Fibroblast of lung (primary cell): ENCODE data around the gene ZBTB22. TPM values are rescaled to one million over a fixed set of nuclear protein-coding genes. Genes with fewer than 3 reads are reported as not detected.

ENCODE experiments used
- DNase-seq, 2 donors: peaks; one replicate each; pipeline versions ENCODE4 v3.0.0 to v3.0.0-alpha.2; 2010; ENCODE audit warnings: low read depth in 2 of 2
- H2AFZ ChIP-seq: 2 replicates; pipeline ENCODE4 v1.5.1; 2012; ENCODE audit warnings: low read length, control low read depth, inconsistent platforms
- H3K27ac ChIP-seq: 2 replicates; pipeline ENCODE4 v1.5.1; 2011; ENCODE audit warnings: low read length, control low read depth; ENCODE audit not compliant: insufficient read depth
- H3K27me3 ChIP-seq: 2 replicates; pipeline ENCODE4 v1.5.1; 2011; ENCODE audit warnings: mild to moderate bottlenecking, low read length; ENCODE audit not compliant: control insufficient read depth, insufficient read depth
- H3K36me3 ChIP-seq: 2 replicates; pipeline ENCODE4 v1.5.1; 2011; ENCODE audit warnings: low read length; ENCODE audit not compliant: control insufficient read depth, insufficient read depth
- H3K4me1 ChIP-seq: 2 replicates; pipeline ENCODE4 v1.5.1; 2011; ENCODE audit warnings: low read length; ENCODE audit not compliant: control insufficient read depth, insufficient read depth; ENCODE audit errors: extremely low read depth
- H3K4me2 ChIP-seq: 2 replicates; pipeline ENCODE4 v1.5.1; 2011; ENCODE audit warnings: low read length, control low read depth; ENCODE audit not compliant: insufficient read depth; ENCODE audit errors: extremely low read depth
- H3K4me3 ChIP-seq, 4 experiments: fragments of 200-600 bp in 1 of 4; sonication (generic) in 1 of 4; replicated peaks in 1 of 4; 2 replicates each; pipeline ENCODE4 v1.5.1; 2011 to 2016; ENCODE audit warnings: low read length in 4 of 4, low read depth in 3 of 4, mild to moderate bottlenecking in 3 of 4, control low read depth in 2 of 4, inconsistent platforms in 1 of 4, mixed read lengths in 1 of 4; ENCODE audit not compliant: insufficient read depth in 1 of 4; ENCODE audit errors: control extremely low read depth in 1 of 4
- H3K79me2 ChIP-seq: 2 replicates; pipeline ENCODE4 v1.5.1; 2012; ENCODE audit warnings: mild to moderate bottlenecking, low read length, inconsistent platforms; ENCODE audit not compliant: control insufficient read depth, insufficient read depth
- H3K9ac ChIP-seq: 2 replicates; pipeline ENCODE4 v1.5.1; 2011; ENCODE audit warnings: mild to moderate bottlenecking, low read length, control low read depth; ENCODE audit not compliant: insufficient read depth
- H3K9me3 ChIP-seq: 2 replicates; pipeline ENCODE4 v1.5.1; 2012; ENCODE audit warnings: low read depth, low read length; ENCODE audit not compliant: control insufficient read depth, insufficient read depth
- H4K20me1 ChIP-seq: 2 replicates; pipeline ENCODE4 v1.5.1; 2011; ENCODE audit warnings: low read length; ENCODE audit not compliant: control insufficient read depth, insufficient read depth; ENCODE audit errors: extremely low read depth
- EZH2 ChIP-seq: IDR thresholded peaks from 2 replicates; pipeline ENCODE4 v1.5.1; 2012; ENCODE audit warnings: low read length, control low read depth, mild to moderate bottlenecking; ENCODE audit errors: missing control alignments
- polyA plus RNA-seq, 2 donors: library from polyadenylated mRNA; depleted of rRNA in 1 of 2; stranded (reverse) in 1 of 2; unstranded in 1 of 2; fragments of >200 nt; gene quantifications; 2 replicates each; pipeline ENCODE4 v1.2.1, GENCODE V29; 2011 to 2012; ENCODE audit warnings: missing spikeins in 1 of 2
- total RNA-seq: library from RNA; depleted of rRNA; stranded (reverse); fragments of >200 nt; gene quantifications from 2 replicates; pipeline ENCODE4 v1.2.1, GENCODE V29; 2014
- TF ChIP-seq, protein P1 (sequence below), 2 donors: IDR thresholded peaks in 1 of 2; conservative IDR thresholded peaks in 1 of 2; 1 replicate in 1 of 2; 2 replicates in 1 of 2; pipeline ENCODE4 v1.5.1; 2011 to 2012; ENCODE audit warnings: low read length in 2 of 2, control low read depth in 1 of 2, inconsistent platforms in 1 of 2, low read depth in 1 of 2, mild to moderate bottlenecking in 1 of 2

ZBTB22 gene
- total and polyA plus RNA-seq, 2 donors (not counting 1 experiment from before 2014, with no cell fraction given): 8.9 to 31.2 TPM

DNA sequence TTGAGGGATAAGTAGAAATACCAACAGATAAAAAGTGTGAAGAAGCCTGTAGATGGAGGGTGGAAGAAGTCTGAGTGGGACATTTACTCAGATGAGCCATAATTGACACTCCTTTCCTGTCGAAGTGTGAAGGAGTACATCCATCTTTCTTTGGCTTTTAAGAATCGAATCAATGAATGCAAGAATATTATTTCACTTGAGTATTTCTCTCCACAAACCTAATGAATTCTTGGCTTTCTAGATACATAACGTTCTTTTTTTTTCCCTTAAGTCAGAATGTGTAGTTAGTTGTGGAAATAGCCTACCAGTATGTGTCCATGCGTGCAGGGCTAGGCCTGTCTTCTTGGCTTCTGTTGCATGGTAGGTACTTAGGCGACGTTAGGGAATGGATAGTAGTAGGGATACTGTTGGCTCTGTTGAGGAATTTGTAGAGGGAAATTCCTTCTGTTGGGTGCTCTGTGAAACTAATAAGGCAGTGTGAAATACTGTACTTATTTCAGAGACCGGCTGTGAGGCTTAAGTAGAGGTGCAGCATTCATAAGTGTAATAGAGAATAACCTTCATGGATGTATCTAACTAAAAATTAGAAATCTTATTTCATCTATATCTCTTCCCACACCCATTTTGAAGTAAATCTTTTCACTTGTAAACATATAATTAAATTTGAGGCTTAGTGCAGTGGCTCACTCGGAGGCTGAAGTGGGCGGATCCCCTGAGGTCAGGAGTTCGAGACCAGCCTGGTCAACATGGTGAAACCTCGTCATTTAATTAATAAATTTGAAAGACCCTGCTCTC, 44.2 kb downstream of the ZBTB22 start:
- H3K9me3 ChIP-seq: no peaks in the 10 kb centered on the region
- no peak overlapping the region for H2AFZ ChIP-seq
- no peaks in the 10 kb centered on the region for H3K27me3 ChIP-seq
- TF ChIP-seq, protein P1, sequence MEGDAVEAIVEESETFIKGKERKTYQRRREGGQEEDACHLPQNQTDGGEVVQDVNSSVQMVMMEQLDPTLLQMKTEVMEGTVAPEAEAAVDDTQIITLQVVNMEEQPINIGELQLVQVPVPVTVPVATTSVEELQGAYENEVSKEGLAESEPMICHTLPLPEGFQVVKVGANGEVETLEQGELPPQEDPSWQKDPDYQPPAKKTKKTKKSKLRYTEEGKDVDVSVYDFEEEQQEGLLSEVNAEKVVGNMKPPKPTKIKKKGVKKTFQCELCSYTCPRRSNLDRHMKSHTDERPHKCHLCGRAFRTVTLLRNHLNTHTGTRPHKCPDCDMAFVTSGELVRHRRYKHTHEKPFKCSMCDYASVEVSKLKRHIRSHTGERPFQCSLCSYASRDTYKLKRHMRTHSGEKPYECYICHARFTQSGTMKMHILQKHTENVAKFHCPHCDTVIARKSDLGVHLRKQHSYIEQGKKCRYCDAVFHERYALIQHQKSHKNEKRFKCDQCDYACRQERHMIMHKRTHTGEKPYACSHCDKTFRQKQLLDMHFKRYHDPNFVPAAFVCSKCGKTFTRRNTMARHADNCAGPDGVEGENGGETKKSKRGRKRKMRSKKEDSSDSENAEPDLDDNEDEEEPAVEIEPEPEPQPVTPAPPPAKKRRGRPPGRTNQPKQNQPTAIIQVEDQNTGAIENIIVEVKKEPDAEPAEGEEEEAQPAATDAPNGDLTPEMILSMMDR (conservative IDR thresholded peaks at IDR 0.05 in 1 of 2, IDR thresholded peaks at IDR 0.05 in 1 of 2; ENCODE audit: low read depth in 1 of 2, low read length in 2 of 2): no peak
- no peak for TF ChIP-seq EZH2
- peaks cover 24% of the 10 kb centered on the region for H3K36me3 ChIP-seq
- peak overlapping the region; percentile 78 for H3K9ac ChIP-seq
- H4K20me1 ChIP-seq: no peaks in the 10 kb centered on the region
- DNase-seq: peak in 1 of 2 donors; percentile 11
- H3K79me2 ChIP-seq: peaks cover 51% of the 10 kb centered on the region
- H3K27ac ChIP-seq: peak overlapping the region; percentile 95
- H3K4me1 ChIP-seq: peaks cover 19% of the 10 kb centered on the region
- H3K4me2 ChIP-seq: peak overlapping the region; percentile 100
- H3K4me3 ChIP-seq: peak overlapping the region; percentile 75 to 97 (median 92)

DNA sequence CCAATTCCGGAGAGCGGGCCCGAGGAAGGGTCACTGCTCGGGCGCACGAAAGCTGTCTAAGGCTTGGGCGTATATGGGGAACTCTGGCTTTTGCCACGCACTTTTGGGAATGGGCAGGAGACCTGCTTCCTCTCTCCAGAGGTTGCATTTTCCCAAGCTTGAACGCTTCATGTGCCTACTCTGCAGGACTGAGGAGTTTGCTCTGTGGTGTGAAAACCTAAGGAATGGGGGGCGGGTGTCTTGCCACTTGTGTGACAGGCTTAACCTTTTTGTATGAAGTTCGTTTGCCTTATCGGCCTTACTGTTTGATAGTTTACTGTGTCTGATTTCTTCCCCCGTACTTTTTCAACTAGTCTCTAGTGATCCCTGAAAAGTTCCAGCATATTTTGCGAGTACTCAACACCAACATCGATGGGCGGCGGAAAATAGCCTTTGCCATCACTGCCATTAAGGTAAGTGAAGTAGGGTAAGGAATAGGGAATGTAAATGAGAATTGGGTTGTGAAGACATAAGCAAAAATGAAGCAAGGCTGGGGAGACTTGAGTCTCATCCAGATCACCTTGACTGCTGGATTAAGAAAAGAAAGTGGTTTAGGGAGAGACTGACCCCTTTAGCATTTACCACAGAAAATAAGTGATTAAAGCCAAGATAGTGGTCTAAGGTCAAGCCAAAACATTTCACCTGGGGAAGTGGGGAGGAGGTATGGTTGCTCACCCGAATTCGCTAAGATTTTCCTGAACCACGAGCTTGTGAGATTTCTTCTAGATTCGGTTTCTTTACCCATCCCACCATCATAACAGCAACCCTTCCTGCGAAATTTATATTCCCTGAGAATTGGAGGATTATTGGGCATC, 45.0 kb downstream of the ZBTB22 start:
- H3K4me2 ChIP-seq: peak overlapping the region; percentile 100
- H3K36me3 ChIP-seq: peaks cover 19% of the 10 kb centered on the region
- H4K20me1 ChIP-seq: no peaks in the 10 kb centered on the region
- H3K79me2 ChIP-seq: peaks cover 51% of the 10 kb centered on the region
- H3K4me3 ChIP-seq: peak overlapping the region; percentile 75 to 97 (median 92)
- H3K9me3 ChIP-seq: no peaks in the 10 kb centered on the region
- no peak for DNase-seq
- peak overlapping the region; percentile 95 for H3K27ac ChIP-seq
- H3K27me3 ChIP-seq: no peaks in the 10 kb centered on the region
- no peak overlapping the region for H2AFZ ChIP-seq
- peaks cover 19% of the 10 kb centered on the region for H3K4me1 ChIP-seq
- TF ChIP-seq, protein P1 (conservative IDR thresholded peaks at IDR 0.05 in 1 of 2, IDR thresholded peaks at IDR 0.05 in 1 of 2; ENCODE audit: low read depth in 1 of 2, low read length in 2 of 2): no peak
- peak overlapping the region; percentile 78 for H3K9ac ChIP-seq
